Mesothelial cell of epicardium (in vitro differentiated cells): ENCODE results near the gene TTLL11. TPM values are rescaled to one million over a fixed set of nuclear protein-coding genes. Genes with fewer than 3 reads are reported as not detected.

Experiments used
- DNase-seq, 2 experiments: peaks; one replicate each; pipeline ENCODE4 v3.0.0; 2021; ENCODE audit warnings: low spot score in 2 of 2; ENCODE audit not compliant: unreplicated experiment in 2 of 2
- H3K27ac Mint-ChIP-seq: 2 replicates; pipeline ENCODE4 v1.8.0; 2021; ENCODE audit warnings: mixed read lengths
- H3K27me3 Mint-ChIP-seq: 2 replicates; pipeline ENCODE4 v1.8.0; 2021; ENCODE audit warnings: low read depth, mixed read lengths
- H3K36me3 Mint-ChIP-seq: 2 replicates; pipeline ENCODE4 v1.8.0; 2021; ENCODE audit warnings: mixed read lengths
- H3K4me1 Mint-ChIP-seq: 2 replicates; pipeline ENCODE4 v1.8.0; 2021; ENCODE audit warnings: mixed read lengths
- H3K4me3 Mint-ChIP-seq: 2 replicates; pipeline ENCODE4 v1.8.0; 2021; ENCODE audit warnings: mild to moderate bottlenecking, moderate library complexity, mixed read lengths
- H3K9me3 Mint-ChIP-seq: 2 replicates; pipeline ENCODE4 v1.8.0; 2021; ENCODE audit warnings: mixed read lengths
- total RNA-seq: library from RNA; stranded (reverse); gene quantifications from 3 replicates; pipeline ENCODE4 v1.2.1, GENCODE V29; 2021
- TF ChIP-seq, protein P1 (sequence below): fragments of 200-600 bp; sonication (generic); IDR thresholded peaks from one replicate; pipeline ENCODE4 v1.5.0; 2021; ENCODE audit warnings: antibody characterized with exemption; ENCODE audit not compliant: unreplicated experiment

The TTLL11 gene
- total RNA-seq, 1 donor from 2014 or later, result 4.8 TPM

DNA sequence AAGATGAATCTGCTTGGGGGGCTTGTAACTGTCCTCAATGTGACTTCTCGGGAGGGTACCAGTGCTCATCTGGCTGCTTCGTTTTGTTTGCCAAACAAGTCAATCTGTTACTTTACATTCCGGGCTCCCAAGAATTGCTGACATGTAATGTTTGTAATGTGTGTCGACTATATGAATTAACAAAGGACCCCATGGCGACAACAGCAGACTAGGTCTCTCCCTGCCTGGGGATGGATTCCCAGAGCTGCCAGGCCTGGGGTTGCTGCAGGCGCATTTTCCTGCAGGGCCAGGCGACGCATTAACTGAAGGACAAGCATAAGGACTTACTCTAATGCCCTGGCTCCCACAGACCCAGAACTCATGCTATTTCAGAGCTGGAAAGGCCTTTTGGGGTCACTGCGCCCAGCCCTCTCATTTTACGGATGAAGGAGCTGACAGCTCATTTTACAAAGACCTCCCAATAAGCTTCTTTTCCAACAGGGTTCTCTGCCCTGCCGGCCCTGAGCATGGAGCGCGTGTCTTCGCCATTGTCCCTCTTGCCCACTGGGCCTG, 214.8 kb downstream of the TTLL11 start:
- no peaks in the 10 kb centered on the region for H3K4me1 Mint-ChIP-seq
- H3K4me3 Mint-ChIP-seq, result no peak overlapping the region
- TF ChIP-seq, protein P1, sequence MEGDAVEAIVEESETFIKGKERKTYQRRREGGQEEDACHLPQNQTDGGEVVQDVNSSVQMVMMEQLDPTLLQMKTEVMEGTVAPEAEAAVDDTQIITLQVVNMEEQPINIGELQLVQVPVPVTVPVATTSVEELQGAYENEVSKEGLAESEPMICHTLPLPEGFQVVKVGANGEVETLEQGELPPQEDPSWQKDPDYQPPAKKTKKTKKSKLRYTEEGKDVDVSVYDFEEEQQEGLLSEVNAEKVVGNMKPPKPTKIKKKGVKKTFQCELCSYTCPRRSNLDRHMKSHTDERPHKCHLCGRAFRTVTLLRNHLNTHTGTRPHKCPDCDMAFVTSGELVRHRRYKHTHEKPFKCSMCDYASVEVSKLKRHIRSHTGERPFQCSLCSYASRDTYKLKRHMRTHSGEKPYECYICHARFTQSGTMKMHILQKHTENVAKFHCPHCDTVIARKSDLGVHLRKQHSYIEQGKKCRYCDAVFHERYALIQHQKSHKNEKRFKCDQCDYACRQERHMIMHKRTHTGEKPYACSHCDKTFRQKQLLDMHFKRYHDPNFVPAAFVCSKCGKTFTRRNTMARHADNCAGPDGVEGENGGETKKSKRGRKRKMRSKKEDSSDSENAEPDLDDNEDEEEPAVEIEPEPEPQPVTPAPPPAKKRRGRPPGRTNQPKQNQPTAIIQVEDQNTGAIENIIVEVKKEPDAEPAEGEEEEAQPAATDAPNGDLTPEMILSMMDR, result no peak
- H3K36me3 Mint-ChIP-seq, result no peaks in the 10 kb centered on the region
- no peak overlapping the region for H3K27ac Mint-ChIP-seq
- no peak for DNase-seq
- peaks cover 2% of the 10 kb centered on the region for H3K27me3 Mint-ChIP-seq
- H3K9me3 Mint-ChIP-seq, result no peaks in the 10 kb centered on the region

- Mint-ChIP-seq H3K27ac (no peak overlapping the region), H3K27me3 (peaks cover 2% of the 10 kb centered on the region), H3K4me3 (no peak overlapping the region), H3K4me1 (no peaks in the 10 kb centered on the region), H3K9me3 (no peaks in the 10 kb centered on the region), H3K36me3 (no peaks in the 10 kb centered on the region)
- DNase-seq, result no peak
- TF ChIP-seq, protein P1, result no peak
Observed at GRCh38 chr9:121876658-121877271, 216.3 kb downstream of the TTLL11 start.

DNA sequence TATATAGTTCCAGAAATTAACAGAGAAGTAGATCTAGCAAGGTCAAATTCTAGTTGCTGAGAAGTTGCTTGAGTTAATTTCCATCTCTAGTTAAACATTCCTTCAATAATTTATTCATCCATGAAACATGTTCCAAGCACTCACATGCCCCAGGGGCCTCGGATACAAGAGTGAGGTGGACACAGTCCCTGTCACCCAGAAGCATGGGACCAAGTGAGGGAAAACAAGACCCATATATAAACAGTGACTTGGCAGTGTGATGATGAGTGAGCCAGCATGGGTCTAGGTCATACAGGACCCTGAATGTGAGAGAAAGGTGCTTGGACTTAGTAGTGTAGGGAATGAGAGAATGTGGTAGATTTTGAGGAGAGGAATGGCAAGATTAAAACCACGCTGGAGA, 216.9 kb downstream of the TTLL11 start:
- TF ChIP-seq, protein P1, result no peak
- DNase-seq, result no peak
- Mint-ChIP-seq H3K9me3 (no peaks in the 10 kb centered on the region), H3K27me3 (peaks cover 2% of the 10 kb centered on the region), H3K36me3 (no peaks in the 10 kb centered on the region), H3K27ac (no peak overlapping the region), H3K4me1 (no peaks in the 10 kb centered on the region), H3K4me3 (no peak overlapping the region)

DNA sequence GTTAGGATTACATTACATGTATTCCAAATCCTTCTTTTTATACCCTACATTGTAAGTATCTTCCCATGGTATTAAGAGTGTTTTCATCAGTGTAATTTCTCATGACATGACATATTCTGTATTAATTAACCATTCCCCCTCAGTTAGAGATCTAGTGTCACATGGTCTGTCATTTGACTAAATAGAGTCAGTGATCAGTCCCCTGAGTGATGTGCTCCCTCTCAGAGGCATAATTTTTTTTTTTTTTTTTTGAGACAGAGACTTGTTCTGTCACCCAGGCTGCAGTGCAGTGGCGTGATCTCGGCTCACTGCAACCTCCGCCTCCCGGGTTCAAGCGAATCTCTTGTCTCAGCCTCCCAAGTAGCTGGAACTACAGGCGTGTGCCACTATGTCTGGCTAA, 218.6 kb downstream of the TTLL11 start:
- Mint-ChIP-seq H3K27ac (no peak overlapping the region), H3K4me1 (no peaks in the 10 kb centered on the region), H3K36me3 (no peaks in the 10 kb centered on the region), H3K9me3 (no peaks in the 10 kb centered on the region), H3K4me3 (no peak overlapping the region), H3K27me3 (peaks cover 2% of the 10 kb centered on the region)
- no peak for DNase-seq
- TF ChIP-seq, protein P1, result no peak

GRCh38 chr9:121871431-121872025, 221.6 kb downstream of the TTLL11 start:
- DNase-seq, result no peak
- H3K27ac Mint-ChIP-seq, result no peak overlapping the region
- H3K4me1 Mint-ChIP-seq, result no peaks in the 10 kb centered on the region
- H3K36me3 Mint-ChIP-seq, result no peaks in the 10 kb centered on the region
- TF ChIP-seq, protein P1, result no peak
- H3K9me3 Mint-ChIP-seq, result no peaks in the 10 kb centered on the region
- H3K27me3 Mint-ChIP-seq, result peaks cover 2% of the 10 kb centered on the region
- H3K4me3 Mint-ChIP-seq, result no peak overlapping the region
